Pancreas (tissue), 10 donors: ENCODE results near the gene NRM. TPM values are rescaled to one million over a fixed set of nuclear protein-coding genes. Genes with fewer than 3 reads are reported as not detected.
A peak's percentile ranks its signal among the peaks of the same experiment; 100 is the strongest.
"Not testable (repeated sequence)": the region's sequence is repeated elsewhere in the genome, so short reads cannot be mapped to it uniquely, and the experiment has no call there.

ENCODE experiments used
- ATAC-seq, 4 donors: fragments of 200-7000 bp; cut with Tn5 transposase; one replicate each; pipeline versions ENCODE4 v1.8.0 to v1.9.1; 2020; ENCODE audit warnings: mild to moderate bottlenecking in 4 of 4, moderate library complexity in 4 of 4
- DNase-seq, 6 donors: peaks; one replicate each; pipeline ENCODE4 v3.0.0-alpha.2; 2020
- FAIRE-seq: peaks from 2 replicates; lab custom pipeline; 2012; peaks lifted over from hg19 to GRCh38; lab: Jason Lieb, UNC
- H3K27ac ChIP-seq, 4 donors: fragments of 200-600 bp; sonication (generic); 1 replicate in 3 of 4; 2 replicates in 1 of 4; pipeline versions ENCODE4 v1.5.0 to v1.8.0; 2020
- H3K27me3 ChIP-seq, 4 donors: fragments of 200-600 bp; one replicate each; pipeline ENCODE4 v1.8.0; 2021
- H3K36me3 ChIP-seq, 3 donors: fragments of 200-600 bp; sonication (generic) in 1 of 3; one replicate each; pipeline versions ENCODE4 v1.5.0 to v1.8.0; 2020 to 2021
- H3K4me1 ChIP-seq, 3 donors: fragments of 200-600 bp; one replicate each; pipeline ENCODE4 v1.8.0; 2021
- H3K4me3 ChIP-seq, 4 donors: fragments of 200-600 bp; sonication (generic) in 2 of 4; one replicate each; pipeline versions ENCODE4 v1.5.0 to v1.8.0; 2020 to 2021
- H3K9me3 ChIP-seq, 4 donors: fragments of 200-600 bp; one replicate each; pipeline ENCODE4 v1.8.0; 2021
- WGBS, 2 donors: extraction: QIAGEN DNeasy Blood & Tissue Kit; methylation state at CpG; one replicate each; pipeline ENCODE4 v1.1.7; 2013; 5-methylcytosine and 5-hydroxymethylcytosine counted together
- intact Hi-C, 3 donors: fragments of 100-400 bp; cut with DNase I; formaldehyde crosslinking; loops; one replicate each; pipeline versions ENCODE4 v1.11.1 to v1.14.2; 2022
- polyA plus RNA-seq, 2 donors: library from polyadenylated mRNA; stranded (reverse); fragments of 200-250 nt; gene quantifications; one replicate each; pipeline ENCODE4 v1.2.3, GENCODE V29; 2013
- total RNA-seq, 6 donors: library from RNA; stranded (reverse); fragmentation: NEBNext Ultra II Directional in 4 of 6; extraction: Animal tissue kit (Norgen Biotek cat#: 25700) in 4 of 6; gene quantifications; one replicate each; pipeline versions ENCODE4 v1.2.1 to v1.2.4, GENCODE V29; 2021 to 2023
- TF ChIP-seq, protein P1 (sequence below), 4 donors: fragments of 200-600 bp; sonication (generic) in 3 of 4; IDR thresholded peaks; one replicate each; pipeline versions ENCODE4 v1.5.0 to v1.8.0; 2021; ENCODE audit warnings: antibody characterized with exemption in 4 of 4
- donor health status: healthy with polysubstance abuse.
- donor health status: DM: no; HTN: no; CAD: no; lungs with moderate emphysema.
- donor health status: DM: no; HTN: no; CAD: no.
- donor health status: control.
- donor health status: control.
- donor health status: Bipolar disorder and iron deficiency.
- donor health status: DM: yes; HTN: yes; CAD: no.
- donor health status: DM: no; HTN: no; CAD: no.
- donor health status: DM: no; HTN: no; CAD: no.
- donor health status: DM: yes; HTN: yes; CAD: no.

NRM gene
- total and polyA plus RNA-seq, 8 donors = 3.3 to 23.6 (median 5.7) TPM

DNA sequence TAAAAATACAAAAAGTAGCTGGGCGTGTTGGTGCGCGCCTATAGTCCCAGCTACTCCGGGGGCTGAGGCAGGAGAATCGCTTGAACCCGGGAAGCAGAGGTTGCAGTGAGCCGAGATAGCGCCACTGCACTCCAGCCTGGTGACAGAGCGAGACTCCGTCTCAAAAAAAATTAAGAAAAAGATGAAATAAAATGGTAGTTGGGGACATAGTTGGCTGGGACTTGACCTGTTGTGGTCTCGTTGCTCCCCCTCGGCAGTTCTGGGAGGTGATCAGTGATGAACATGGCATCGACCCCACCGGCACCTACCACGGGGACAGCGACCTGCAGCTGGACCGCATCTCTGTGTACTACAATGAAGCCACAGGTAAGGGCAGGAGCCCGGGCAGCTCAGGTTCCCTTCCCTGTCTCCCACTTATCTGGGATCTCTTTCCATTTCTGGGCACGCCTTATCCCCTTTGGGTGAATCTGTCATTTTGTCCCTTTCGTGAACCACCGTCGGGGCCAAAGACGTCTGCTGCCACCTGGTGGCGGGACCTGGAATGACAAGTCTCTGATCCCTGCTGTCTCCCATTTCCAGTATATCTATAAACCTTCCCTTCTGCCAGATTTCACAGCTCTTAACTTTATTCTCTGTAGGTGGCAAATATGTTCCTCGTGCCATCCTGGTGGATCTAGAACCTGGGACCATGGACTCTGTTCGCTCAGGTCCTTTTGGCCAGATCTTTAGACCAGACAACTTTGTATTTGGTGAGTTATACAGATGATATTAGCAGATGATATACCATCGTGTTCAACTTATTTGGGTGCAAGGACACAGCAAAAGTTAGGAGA lies 31.7 kb upstream of the NRM start:
- FAIRE-seq = no peak
- ATAC-seq = peak; percentile 13 to 36 (median 28)
- Histone ChIP-seq H3K4me1 (peaks cover 8 to 12% (median 8%) of the 10 kb centered on the region in 3 donors), H3K27me3 (no peaks in the 10 kb centered on the region), H3K4me3 (peak overlapping the region; percentile 63 to 84 (median 84)), H3K9me3 (no peaks in the 10 kb centered on the region), H3K27ac (peak overlapping the region; percentile 22 to 97 (median 68)), H3K36me3 (peaks cover 0 to 24% (median 11%) of the 10 kb centered on the region in 3 donors)
- 23 to 27% methylated on average over 27 of the region's 27 CpGs for WGBS, 2 donors
- TF ChIP-seq, protein P1, sequence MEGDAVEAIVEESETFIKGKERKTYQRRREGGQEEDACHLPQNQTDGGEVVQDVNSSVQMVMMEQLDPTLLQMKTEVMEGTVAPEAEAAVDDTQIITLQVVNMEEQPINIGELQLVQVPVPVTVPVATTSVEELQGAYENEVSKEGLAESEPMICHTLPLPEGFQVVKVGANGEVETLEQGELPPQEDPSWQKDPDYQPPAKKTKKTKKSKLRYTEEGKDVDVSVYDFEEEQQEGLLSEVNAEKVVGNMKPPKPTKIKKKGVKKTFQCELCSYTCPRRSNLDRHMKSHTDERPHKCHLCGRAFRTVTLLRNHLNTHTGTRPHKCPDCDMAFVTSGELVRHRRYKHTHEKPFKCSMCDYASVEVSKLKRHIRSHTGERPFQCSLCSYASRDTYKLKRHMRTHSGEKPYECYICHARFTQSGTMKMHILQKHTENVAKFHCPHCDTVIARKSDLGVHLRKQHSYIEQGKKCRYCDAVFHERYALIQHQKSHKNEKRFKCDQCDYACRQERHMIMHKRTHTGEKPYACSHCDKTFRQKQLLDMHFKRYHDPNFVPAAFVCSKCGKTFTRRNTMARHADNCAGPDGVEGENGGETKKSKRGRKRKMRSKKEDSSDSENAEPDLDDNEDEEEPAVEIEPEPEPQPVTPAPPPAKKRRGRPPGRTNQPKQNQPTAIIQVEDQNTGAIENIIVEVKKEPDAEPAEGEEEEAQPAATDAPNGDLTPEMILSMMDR (IDR thresholded peaks at IDR 0.05) = peak; percentile 90 to 97 (median 96)
- peak; percentile 70 to 94 (median 84) for DNase-seq
- intact Hi-C loops = loop anchor here in 2 of 3 donors (2.0 to 10.0 kb wide), 3 partner anchors 40 to 178 kb away; no protein-coding TSS in a partner anchor

DNA sequence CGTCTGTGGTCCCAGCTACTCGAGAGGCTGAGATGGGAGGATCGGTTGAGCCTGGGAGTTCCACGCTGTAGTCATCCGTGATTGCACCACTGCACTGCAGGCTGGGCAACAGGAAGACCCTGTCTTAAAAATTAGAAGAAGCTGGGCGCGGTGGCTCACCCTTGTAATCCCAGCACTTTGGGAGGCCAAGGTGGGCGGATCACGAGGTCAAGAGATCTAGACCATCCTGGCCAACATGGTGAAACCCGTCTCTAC lies 31.2 kb upstream of the NRM start:
- not testable (repeated sequence) for FAIRE-seq, H3K9me3 ChIP-seq, H3K27me3 ChIP-seq, ATAC-seq
- Histone ChIP-seq H3K4me1 (peaks cover 8 to 12% (median 8%) of the 10 kb centered on the region in 3 donors), H3K4me3 (peak overlapping the region; percentile 63 to 84 (median 84)), H3K36me3 (peaks cover 0 to 24% (median 11%) of the 10 kb centered on the region in 3 donors), H3K27ac (peak overlapping the region; percentile 45 to 97 (median 71))
- DNase-seq = peak in 3 of 6 donors; percentile 25 to 51 (median 42)
- intact Hi-C loops = loop anchor here in 2 of 3 donors (2.0 to 10.0 kb wide), 3 partner anchors 40 to 177 kb away; no protein-coding TSS in a partner anchor
- WGBS, 2 donors = 30 to 36% methylated on average over 10 of the region's 10 CpGs

DNA sequence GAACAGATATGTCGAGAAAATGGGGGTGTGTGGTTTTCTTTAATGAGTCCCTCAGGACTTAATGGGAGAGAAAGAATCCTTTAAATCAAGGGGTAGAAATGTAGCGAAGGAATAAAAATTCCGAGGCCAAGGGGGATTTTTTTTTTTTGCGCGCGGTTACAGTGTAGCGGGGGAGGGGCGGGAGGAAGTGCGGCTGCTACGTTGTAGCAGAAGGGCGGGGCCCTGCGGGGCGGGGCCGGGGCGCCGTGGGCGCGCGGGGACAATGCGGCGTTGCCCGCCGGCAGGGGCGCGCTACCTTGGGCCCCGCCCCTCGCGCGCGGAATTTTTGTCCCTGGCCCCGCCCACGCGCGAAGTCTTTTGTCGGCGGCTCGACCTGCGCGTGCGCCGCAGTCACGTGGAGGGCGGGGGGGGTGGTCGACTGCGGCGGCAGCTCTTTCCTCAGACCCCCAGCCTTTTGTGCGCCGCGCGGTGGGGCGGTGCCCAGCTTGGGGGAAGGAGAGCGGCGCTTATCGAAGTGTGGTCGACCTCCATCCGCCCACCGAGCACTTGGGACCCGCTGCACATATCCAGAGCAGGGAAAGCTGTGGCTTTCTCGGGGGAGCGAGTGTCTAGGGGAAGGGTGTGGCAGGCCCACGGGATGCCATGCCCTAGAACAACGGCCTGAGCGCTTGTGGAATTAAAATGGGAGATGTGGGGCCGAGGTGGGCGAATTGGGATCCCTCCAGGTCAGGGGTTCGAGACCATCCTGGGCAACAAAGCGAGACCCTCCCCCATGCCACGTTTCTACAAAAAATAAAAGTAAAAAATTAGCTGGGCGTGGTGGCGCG lies 30.6 kb upstream of the NRM start:
- ATAC-seq (peak; percentile 70 to 80 (median 74)), FAIRE-seq (no peak), DNase-seq (peak; percentile 87 to 95 (median 92))
- 3 to 5% methylated on average over 60 to 71 of the region's 71 CpGs for WGBS, 2 donors
- peaks cover 0 to 24% (median 11%) of the 10 kb centered on the region in 3 donors for H3K36me3 ChIP-seq
- H3K27ac ChIP-seq = peak overlapping the region; percentile 79 to 97 (median 86)
- H3K9me3 ChIP-seq = no peaks in the 10 kb centered on the region
- TF ChIP-seq, protein P1 (IDR thresholded peaks at IDR 0.05) = peak in 3 of 4 donors; percentile 42 to 49 (median 47)
- H3K4me3 ChIP-seq = peak overlapping the region; percentile 63 to 84 (median 84)
- peaks cover 8 to 12% (median 8%) of the 10 kb centered on the region in 3 donors for H3K4me1 ChIP-seq
- H3K27me3 ChIP-seq = no peaks in the 10 kb centered on the region
- intact Hi-C loops = loop anchor here in 2 of 3 donors (2.0 to 10.0 kb wide), 3 partner anchors 39 to 177 kb away; no protein-coding TSS in a partner anchor

DNA sequence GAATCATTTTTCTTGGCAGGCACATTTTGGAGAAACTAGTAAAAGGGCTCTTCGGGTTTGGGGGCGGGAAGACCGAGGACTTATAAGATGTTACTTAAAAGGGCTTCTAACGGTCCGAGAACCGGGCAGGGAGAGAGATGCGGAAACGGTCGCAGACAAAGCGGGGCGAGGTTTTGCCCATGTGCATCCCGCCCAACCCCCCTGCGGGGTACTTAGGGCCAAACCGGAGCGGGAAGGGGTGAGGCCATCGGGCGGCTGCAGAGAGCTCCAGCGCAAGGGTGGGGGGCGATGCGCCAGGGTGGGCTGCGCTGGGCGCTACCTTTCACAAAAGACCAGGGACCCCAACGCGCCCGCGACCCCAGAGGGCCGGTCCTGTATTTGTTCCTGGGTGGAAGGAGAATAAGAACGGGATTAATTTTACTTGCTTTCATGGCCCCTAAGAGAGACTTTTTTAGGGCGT lies 30.0 kb upstream of the NRM start:
- Histone ChIP-seq H3K36me3 (peaks cover 0 to 24% (median 11%) of the 10 kb centered on the region in 3 donors), H3K27me3 (no peaks in the 10 kb centered on the region), H3K4me3 (peak overlapping the region; percentile 47 to 84 (median 84)), H3K9me3 (no peaks in the 10 kb centered on the region), H3K4me1 (peaks cover 8 to 12% (median 8%) of the 10 kb centered on the region in 3 donors), H3K27ac (peak overlapping the region; percentile 79 to 97 (median 86))
- TF ChIP-seq, protein P1 (IDR thresholded peaks at IDR 0.05) = no peak
- WGBS, 2 donors = 0 to 1% methylated on average over 29 of the region's 29 CpGs
- DNase-seq (peak; percentile 70 to 80 (median 75)), ATAC-seq (peak; percentile 17 to 35 (median 22)), FAIRE-seq (no peak)
- intact Hi-C loops = loop anchor here in 2 of 3 donors (5.0 to 10.0 kb wide), 2 partner anchors 38 to 176 kb away; no protein-coding TSS in a partner anchor
